NCI-H2029 treated with DMSO at 0.1 percent for 48 hours (cell line): ENCODE measurements around the gene MAN2A2.

Experiments
- DNase-seq: peaks from one replicate; lab custom pipeline; 2025; lab: John Stamatoyannopoulos, UW

MAN2A2 gene

GRCh38 chr15:90902840-90903732 lies at the start of gene MAN2A2:
Gene MAN2A2, plus strand, starts transcription at chr15:90903302. Its CDS starts 906 bp downstream, at chr15:90904208.
- DNase-seq: no peak

- DNase-seq: no peak
Observed at GRCh38 chr15:90855139-90855538, 48.0 kb upstream of the MAN2A2 start.

DNA sequence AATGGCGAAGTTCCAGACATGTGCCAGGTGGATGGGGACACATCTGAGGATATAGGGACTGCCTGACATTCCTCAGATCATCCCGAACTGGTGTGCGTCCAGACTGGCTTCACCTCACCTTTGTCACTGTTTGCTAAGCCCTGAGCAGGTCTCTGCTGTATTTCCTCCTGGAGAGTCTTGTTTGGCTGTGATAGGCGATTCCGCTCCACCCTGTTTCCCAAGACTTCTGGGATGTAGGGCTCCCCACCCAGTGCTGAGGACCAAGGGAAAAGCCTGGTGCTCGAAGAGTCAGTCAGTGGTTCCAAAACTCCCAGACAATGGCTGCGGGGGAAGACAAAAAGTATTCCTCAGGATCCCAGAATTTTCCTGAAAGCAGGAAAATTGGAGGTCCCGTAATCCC lies 45.8 kb upstream of the MAN2A2 start:
- DNase-seq: no peak

- no peak for DNase-seq
Observed at GRCh38 chr15:90857883-90858443, 45.1 kb upstream of the MAN2A2 start.

GRCh38 chr15:90859234-90860131 lies 43.6 kb upstream of the MAN2A2 start:
- DNase-seq: no peak

GRCh38 chr15:90860450-90860849 lies 42.7 kb upstream of the MAN2A2 start:
- no peak for DNase-seq

DNA sequence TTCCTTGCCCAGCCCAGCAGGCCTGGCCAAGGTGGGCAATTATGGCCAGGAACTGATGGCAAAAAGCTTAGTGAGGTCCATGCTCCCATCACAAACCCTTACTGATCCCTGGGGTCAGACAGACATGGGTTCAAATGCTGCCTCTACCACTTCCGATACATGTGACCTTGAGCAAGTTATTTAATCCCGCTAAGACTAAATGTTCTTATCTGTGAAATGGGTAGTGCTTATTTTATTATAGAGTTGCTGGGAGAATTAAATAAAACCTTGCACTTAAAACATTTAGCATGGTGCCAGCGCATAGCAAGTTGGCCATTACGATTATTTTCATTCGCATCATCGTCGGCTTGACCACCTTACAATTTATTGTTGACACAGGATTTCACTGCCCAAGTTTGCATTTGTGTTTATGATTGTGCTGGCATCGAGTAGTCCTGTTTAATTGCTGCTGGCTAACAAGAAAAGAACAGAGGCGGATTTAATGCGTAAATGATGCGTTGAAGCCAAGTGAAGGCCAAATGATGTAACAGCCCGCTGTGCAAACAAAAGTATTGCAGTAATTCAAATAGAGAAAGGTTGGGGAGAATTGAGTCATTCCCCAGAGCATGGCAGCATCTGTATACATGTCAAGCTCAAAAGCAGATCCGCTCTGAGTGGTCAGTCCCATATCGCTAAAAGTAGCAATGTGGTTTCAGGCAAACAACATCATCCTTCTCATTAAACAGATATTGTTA lies 42.0 kb upstream of the MAN2A2 start:
- peak; percentile 40 for DNase-seq

DNA sequence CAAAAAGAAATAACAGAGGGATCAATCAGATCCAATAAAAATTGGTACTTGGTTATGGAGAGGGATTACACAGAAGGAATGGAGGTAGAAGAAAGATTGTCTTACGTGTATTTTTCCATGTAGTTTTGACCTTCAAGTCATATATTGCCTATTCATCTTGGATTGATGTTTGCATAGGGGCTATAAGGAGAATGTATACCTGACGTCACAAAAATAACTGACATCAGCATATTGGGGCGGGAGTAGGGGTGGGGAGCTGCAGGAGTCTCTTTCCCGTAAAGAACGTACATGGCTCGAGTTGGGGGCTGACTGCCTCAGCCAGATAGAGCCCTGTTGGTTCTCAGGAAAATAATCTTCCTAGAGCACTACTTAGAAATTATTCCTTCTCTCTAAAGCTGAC lies 40.6 kb upstream of the MAN2A2 start:
- no peak for DNase-seq

GRCh38 chr15:90862964-90863778 lies 39.9 kb upstream of the MAN2A2 start:
- no peak for DNase-seq

GRCh38 chr15:90863987-90864386 lies 39.1 kb upstream of the MAN2A2 start:
- DNase-seq: no peak

- DNase-seq: no peak
Observed at GRCh38 chr15:90864507-90864906, 38.6 kb upstream of the MAN2A2 start.

DNA sequence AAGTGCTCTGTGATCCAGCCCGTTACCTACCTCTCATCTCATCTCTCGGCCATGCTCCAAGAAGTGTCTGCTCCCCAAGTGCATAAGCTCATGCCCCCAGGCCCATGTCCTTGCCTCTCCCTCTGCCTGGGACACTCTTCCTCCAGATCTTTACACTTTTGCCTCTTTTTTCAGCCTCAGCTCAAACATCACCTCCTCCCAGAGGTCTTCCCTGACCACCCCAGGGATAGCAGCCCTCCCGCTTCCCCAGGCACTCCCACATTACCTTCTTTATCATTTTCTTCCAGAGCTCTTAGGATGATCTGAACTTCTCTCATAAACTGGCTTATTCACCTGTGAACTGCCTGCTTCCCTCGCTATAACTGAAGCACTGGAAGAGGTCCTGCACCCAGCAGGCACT lies 37.4 kb upstream of the MAN2A2 start:
- DNase-seq: no peak

GRCh38 chr15:90866161-90866715 lies 36.9 kb upstream of the MAN2A2 start:
- DNase-seq: no peak

GRCh38 chr15:90866800-90867199 lies 36.3 kb upstream of the MAN2A2 start:
- DNase-seq: no peak

DNA sequence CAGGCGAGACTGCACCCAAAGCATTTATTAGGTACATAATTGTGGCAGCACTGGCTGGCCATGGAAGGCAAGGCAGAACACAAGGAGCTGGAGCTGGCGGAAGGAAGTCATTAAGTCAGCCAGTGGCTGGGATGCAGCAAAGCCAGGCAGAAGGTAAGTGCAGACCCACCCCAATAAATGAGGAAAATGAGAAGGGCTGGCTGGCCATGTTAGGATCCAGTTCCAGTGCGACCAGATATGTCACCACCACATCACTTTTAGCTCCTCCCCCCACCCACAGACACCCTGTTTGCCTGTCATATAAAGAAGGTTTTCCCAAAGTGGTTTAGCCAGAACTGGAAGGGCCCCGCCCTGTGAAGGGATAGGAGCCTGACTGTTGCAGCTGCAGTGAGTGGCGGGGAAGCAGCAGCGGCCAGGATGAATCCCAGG lies 34.8 kb upstream of the MAN2A2 start, which contains the start of gene FURIN:
Gene FURIN, plus strand, starts transcription at position 328 of the 429 bp plus-strand sequence. CDS start 7,153 bp downstream, outside the sequence.
- no peak for DNase-seq

- DNase-seq: no peak
Observed at GRCh38 chr15:90869140-90869541, 34.0 kb upstream of the MAN2A2 start.

GRCh38 chr15:90869601-90870353 lies 33.3 kb upstream of the MAN2A2 start:
- DNase-seq: peak; percentile 33

DNA sequence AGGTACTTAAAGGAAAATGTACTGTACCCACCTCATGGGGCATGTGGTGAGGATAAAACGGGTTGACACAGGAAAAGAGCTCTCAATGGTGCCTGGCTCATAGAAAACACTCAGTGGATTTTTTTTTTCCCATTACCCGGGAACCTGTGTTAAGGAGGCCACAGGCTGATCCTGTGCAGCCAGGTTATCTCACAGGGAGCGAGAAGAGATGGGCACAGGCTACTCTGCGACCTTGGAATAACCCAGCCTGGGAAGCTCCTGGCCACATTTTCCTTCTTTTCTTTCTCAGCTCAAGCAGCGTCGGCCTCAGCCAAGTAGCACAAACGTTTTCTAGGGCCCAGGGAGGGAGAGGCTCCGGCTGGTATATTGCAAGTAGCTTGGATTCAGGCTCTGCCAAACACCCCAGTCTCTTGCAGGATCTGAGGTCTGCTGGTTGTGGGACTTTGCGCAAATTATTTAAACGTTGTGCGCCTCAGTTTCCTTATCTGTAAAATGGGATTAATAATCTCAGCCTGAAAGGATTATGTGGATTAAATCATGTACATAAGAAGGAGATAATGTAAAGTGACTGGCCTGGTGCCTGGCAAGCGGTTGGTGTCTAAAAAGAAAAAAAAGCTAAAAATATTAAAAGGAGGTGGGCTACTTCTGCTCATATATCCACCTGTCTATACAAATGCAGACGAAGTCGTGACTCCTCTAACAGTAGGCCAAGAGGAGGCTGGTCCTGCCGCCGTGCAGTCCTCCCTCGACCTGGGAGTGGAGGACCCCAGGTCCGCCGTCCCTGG lies 32.6 kb upstream of the MAN2A2 start:
- DNase-seq: no peak
